ENCODE data around the gene ZBTB5. TPM values are rescaled to one million over a fixed set of nuclear protein-coding genes. Genes with fewer than 3 reads are reported as not detected.
"Not testable (repeated sequence)": the region's sequence is repeated elsewhere in the genome, so short reads cannot be mapped to it uniquely, and the experiment has no call there.

ZBTB5 gene
- total RNA-seq, 2 donors from 2014 or later, result 8.9 to 9.7 TPM

DNA sequence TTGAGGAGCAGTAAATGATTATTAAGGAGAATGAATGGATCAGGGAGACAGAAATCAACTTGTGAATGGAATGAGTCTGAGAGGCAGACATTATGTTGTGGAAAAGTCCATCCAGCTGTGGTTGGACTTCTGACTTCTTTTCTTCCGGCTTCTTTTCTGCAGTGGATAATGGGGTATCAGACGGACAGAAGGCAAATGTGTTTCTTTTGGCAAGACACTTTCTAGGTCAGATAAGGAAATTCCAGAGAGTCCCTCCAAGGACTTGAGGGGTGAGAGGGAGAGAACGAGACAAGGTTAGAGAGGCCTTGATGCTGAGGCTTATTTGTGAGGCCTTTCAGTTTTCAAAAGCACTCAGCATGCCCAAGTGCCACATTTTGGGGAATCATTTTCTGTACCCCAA, 59.9 kb downstream of the ZBTB5 start:
- DNase-seq, result no peak
- no peak for TF ChIP-seq CTCF (IDR thresholded peaks at IDR 0.05)
- no peak overlapping the region for H3K4me3 ChIP-seq
- H3K9me3 ChIP-seq, result no peaks in the 10 kb centered on the region
- no peak overlapping the region for H3K9ac ChIP-seq (ENCODE audit: low read depth in 2 of 2, low read length in 2 of 2)
- no peak overlapping the region for H3K27ac ChIP-seq
- H3K36me3 ChIP-seq, result no peaks in the 10 kb centered on the region
- H3K27me3 ChIP-seq, result no peaks in the 10 kb centered on the region
- H3K4me1 ChIP-seq, result no peaks in the 10 kb centered on the region
- intact Hi-C loops (cut with DNase I), result no loop called here

- Histone ChIP-seq H3K4me1 (no peaks in the 10 kb centered on the region), H3K9ac (ENCODE audit: low read depth in 2 of 2, low read length in 2 of 2) (no peak overlapping the region), H3K9me3 (no peaks in the 10 kb centered on the region), H3K36me3 (no peaks in the 10 kb centered on the region), H3K27me3 (no peaks in the 10 kb centered on the region), H3K27ac (no peak overlapping the region), H3K4me3 (no peak overlapping the region)
- TF ChIP-seq CTCF (IDR thresholded peaks at IDR 0.05), result no peak
- intact Hi-C loops (cut with DNase I), result no loop called here
- no peak for DNase-seq
Observed at GRCh38 chr9:37404590-37404989, 60.7 kb downstream of the ZBTB5 start.

DNA sequence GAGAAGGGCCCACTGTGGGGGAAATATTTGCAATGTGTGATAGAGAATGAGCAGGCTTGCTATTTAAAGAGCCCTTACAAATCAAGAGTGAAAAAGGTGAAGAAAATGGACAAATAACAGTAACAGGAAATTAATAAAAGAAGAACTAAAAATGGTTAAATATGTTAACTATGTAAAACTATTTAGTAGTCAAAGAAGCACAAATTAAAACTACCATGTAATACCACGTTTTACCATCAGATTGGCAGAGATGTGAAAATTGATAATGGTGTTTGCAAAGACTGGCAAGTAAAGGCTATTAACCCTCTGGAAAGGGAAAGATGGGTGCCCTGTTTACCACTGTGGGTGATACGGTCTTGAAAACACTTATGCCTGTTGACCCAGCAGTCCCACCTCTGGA, 65.9 kb downstream of the ZBTB5 start:
- intact Hi-C loops (cut with DNase I), result no loop called here
- Histone ChIP-seq H3K4me1 (no peaks in the 10 kb centered on the region), H3K9me3 (no peaks in the 10 kb centered on the region), H3K27me3 (no peaks in the 10 kb centered on the region), H3K27ac (no peak overlapping the region), H3K9ac (ENCODE audit: low read depth in 2 of 2, low read length in 2 of 2) (no peak overlapping the region), H3K36me3 (no peaks in the 10 kb centered on the region), H3K4me3 (no peak overlapping the region)
- no peak for DNase-seq
- no peak for TF ChIP-seq CTCF (IDR thresholded peaks at IDR 0.05)

DNA sequence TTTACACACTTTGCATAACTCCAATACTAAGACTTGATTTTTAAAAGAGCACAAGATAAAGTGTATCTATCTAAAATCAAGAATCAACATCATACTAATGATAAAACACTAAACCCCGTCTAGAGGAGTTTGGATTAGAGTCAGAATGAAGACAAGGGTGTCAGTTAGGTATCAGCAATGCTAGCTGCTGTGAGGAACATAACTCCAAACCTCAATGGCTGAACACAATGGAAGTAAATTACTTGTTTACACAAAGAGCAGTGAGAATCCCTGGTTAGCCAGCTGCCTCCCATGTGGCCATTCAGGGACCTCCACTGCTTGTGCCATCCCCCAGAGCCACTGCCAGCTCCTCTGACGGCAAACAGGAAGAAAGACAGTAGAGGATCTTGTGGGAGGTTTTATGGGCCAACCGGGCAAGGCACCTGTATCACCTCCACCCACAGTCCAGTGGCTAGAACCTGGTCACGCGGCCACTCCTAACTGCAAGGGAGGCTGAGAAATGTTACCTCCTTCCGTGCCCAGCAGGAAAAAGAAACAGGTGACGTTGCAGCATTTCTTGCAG, 66.7 kb downstream of the ZBTB5 start:
- no peak overlapping the region for H3K9ac ChIP-seq (ENCODE audit: low read depth in 2 of 2, low read length in 2 of 2)
- TF ChIP-seq CTCF (IDR thresholded peaks at IDR 0.05), result no peak
- H3K27me3 ChIP-seq, result no peaks in the 10 kb centered on the region
- no peaks in the 10 kb centered on the region for H3K9me3 ChIP-seq
- intact Hi-C loops (cut with DNase I), result no loop called here
- DNase-seq, result no peak
- H3K36me3 ChIP-seq, result no peaks in the 10 kb centered on the region
- H3K4me1 ChIP-seq, result no peaks in the 10 kb centered on the region
- H3K27ac ChIP-seq, result no peak overlapping the region
- no peak overlapping the region for H3K4me3 ChIP-seq

DNA sequence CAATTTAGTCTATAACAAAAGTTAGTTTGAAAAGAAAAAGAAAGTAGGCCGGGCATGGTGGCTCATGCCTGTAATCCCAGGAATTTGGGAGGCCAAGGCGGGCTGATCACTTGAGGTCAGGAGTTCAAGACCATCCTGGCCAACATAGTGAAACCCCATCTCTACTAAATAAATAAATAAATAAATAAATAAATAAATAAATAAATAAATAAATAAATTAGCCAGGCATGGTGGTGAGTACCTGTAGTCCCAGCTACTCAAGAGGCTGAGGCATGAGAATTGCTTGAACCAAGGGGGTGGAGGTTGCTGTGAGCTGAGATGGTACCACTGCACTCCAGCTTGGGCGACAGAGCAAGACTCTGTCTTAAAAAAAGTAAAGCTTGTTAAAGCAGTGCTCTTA, 67.3 kb downstream of the ZBTB5 start:
- H3K27ac ChIP-seq; DNase-seq; H3K9ac ChIP-seq (ENCODE audit: low read depth in 2 of 2, low read length in 2 of 2); H3K36me3 ChIP-seq; H3K9me3 ChIP-seq; intact Hi-C loops (cut with DNase I); H3K4me3 ChIP-seq; H3K27me3 ChIP-seq; H3K4me1 ChIP-seq: not testable (repeated sequence)

- Histone ChIP-seq H3K9me3 (no peaks in the 10 kb centered on the region), H3K4me1 (no peaks in the 10 kb centered on the region), H3K4me3 (no peak overlapping the region), H3K9ac (ENCODE audit: low read depth in 2 of 2, low read length in 2 of 2) (no peak overlapping the region), H3K36me3 (no peaks in the 10 kb centered on the region), H3K27me3 (no peaks in the 10 kb centered on the region), H3K27ac (no peak overlapping the region)
- TF ChIP-seq CTCF (IDR thresholded peaks at IDR 0.05), result no peak
- intact Hi-C loops (cut with DNase I), result no loop called here
- no peak for DNase-seq
Observed at GRCh38 chr9:37395663-37396062, 69.6 kb downstream of the ZBTB5 start.

All from colonic mucosa (tissue), 4 donors.